OCI-LY7 (cell line): ENCODE measurements around the gene HEATR5A. TPM values are rescaled to one million over a fixed set of nuclear protein-coding genes. Genes with fewer than 3 reads are reported as not detected.

Experiments
- BruUV-seq: library from RNA; stranded (reverse); fragments of 400-500 nt; replicated peaks from 2 replicates; lab custom pipeline; 2021; lab: Mats Ljungman, UMichigan
- CTCF ChIA-PET: fragments of 300-600 bp; sonication (Branson Sonifier 250); formaldehyde crosslinking; loops from one replicate; lab custom pipeline; 2022; ENCODE audit warnings: antibody characterized with exemption; ENCODE audit not compliant: unreplicated experiment; lab: Charles Lee
- POLR2A ChIA-PET: fragments of 300-600 bp; sonication (Branson Sonifier 250); formaldehyde crosslinking; loops from one replicate; lab custom pipeline; 2022; ENCODE audit warnings: antibody characterized with exemption; lab: Charles Lee
- DNase-seq: peaks from one replicate; pipeline ENCODE4 v3.0.0-alpha.2; 2015; ENCODE audit warnings: low spot score
- H2AFZ ChIP-seq: fragments of 200-600 bp; sonication (generic), shearing (Covaris generic); 2 replicates; pipeline ENCODE4 v1.6.1; 2014; ENCODE audit warnings: mild to moderate bottlenecking, antibody characterized with exemption, low read length, moderate library complexity
- H3K27ac ChIP-seq: fragments of 200-600 bp; sonication (generic); 2 replicates; pipeline ENCODE4 v1.5.1; 2014; ENCODE audit warnings: mixed run types, low read depth, mild to moderate bottlenecking, moderate library complexity, low read length, inconsistent platforms; ENCODE audit not compliant: poor library complexity, severe bottlenecking
- H3K36me3 ChIP-seq: fragments of 200-600 bp; sonication (generic); 2 replicates; pipeline ENCODE4 v1.6.1; 2014; ENCODE audit warnings: mild to moderate bottlenecking, antibody characterized with exemption, low read length, moderate library complexity, mixed read lengths; ENCODE audit not compliant: insufficient read depth
- H3K4me1 ChIP-seq: fragments of 200-600 bp; sonication (generic); 2 replicates; pipeline ENCODE4 v1.5.1; 2014; ENCODE audit warnings: mild to moderate bottlenecking, low read length; ENCODE audit not compliant: insufficient read depth, poor library complexity, severe bottlenecking
- H3K4me2 ChIP-seq: fragments of 200-600 bp; sonication (generic); 2 replicates; pipeline ENCODE4 v1.6.1; 2014; ENCODE audit warnings: mild to moderate bottlenecking, low read length
- H3K4me3 ChIP-seq: fragments of 200-600 bp; sonication (generic); 2 replicates; pipeline ENCODE4 v1.5.1; 2014; ENCODE audit warnings: mild to moderate bottlenecking, low read depth, low read length; ENCODE audit not compliant: poor library complexity, severe bottlenecking
- H3K79me2 ChIP-seq: fragments of 200-600 bp; sonication (generic); 2 replicates; pipeline ENCODE4 v1.6.1; 2016; ENCODE audit warnings: low read depth, mild to moderate bottlenecking, low read length, moderate library complexity, mixed read lengths; ENCODE audit not compliant: insufficient read depth
- H3K9me2 ChIP-seq: fragments of 200-600 bp; sonication (generic); 2 replicates; pipeline ENCODE4 v1.6.1; 2016; ENCODE audit warnings: mild to moderate bottlenecking, low read length, mixed read lengths; ENCODE audit not compliant: insufficient read depth
- H3K9me3 ChIP-seq: fragments of 200-600 bp; sonication (generic); 2 replicates; pipeline ENCODE4 v1.6.1; 2014; ENCODE audit warnings: mild to moderate bottlenecking, mixed run types, low read length, mixed read lengths
- H4K20me1 ChIP-seq: fragments of 200-600 bp; sonication (generic); 2 replicates; pipeline ENCODE4 v1.6.1; 2014; ENCODE audit warnings: mild to moderate bottlenecking, antibody characterized with exemption, low read length, moderate library complexity, mixed read lengths; ENCODE audit not compliant: insufficient read depth
- CTCF ChIP-seq: fragments of 200-600 bp; sonication (generic); conservative IDR thresholded peaks from 2 replicates; pipeline ENCODE4 v1.5.1; 2014; ENCODE audit warnings: mild to moderate bottlenecking, antibody characterized with exemption, low read length, moderate library complexity, mixed read lengths
- EZH2phosphoT487 ChIP-seq: fragments of 200-600 bp; sonication (generic); IDR thresholded peaks from 2 replicates; pipeline ENCODE4 v1.6.1; 2018; ENCODE audit warnings: low read depth, borderline replicate concordance, mild to moderate bottlenecking, mixed run types, antibody characterized with exemption, low read length, moderate library complexity, mixed read lengths
- intact Hi-C: fragments of 100-400 bp; cut with micrococcal nuclease; formaldehyde crosslinking; loops from one replicate; pipeline ENCODE4 v1.10.0; 2022; ENCODE audit not compliant: unreplicated experiment
- total RNA-seq, 2 experiments: library from RNA; depleted of rRNA in 1 of 2; stranded (reverse); fragments of >200 nt in 1 of 2; shearing (Covaris generic) in 1 of 2; gene quantifications; 2 replicates each; pipeline ENCODE4 v1.2.3, GENCODE V29; 2014 to 2022

The HEATR5A gene
- total RNA-seq, 2 experiments from 2014 or later, result 12.0 to 16.2 TPM

GRCh38 chr14:31360919-31361662 lies 59.3 kb downstream of the HEATR5A start:
- no peak overlapping the region for H3K4me2 ChIP-seq
- ChIA-PET POLR2A (interaction anchor here (0.6 to 1.0 kb wide), 3 partner anchors 9 to 143 kb away, joined by 3 read pairs; no protein-coding TSS in a partner anchor), CTCF (no interaction called here)
- H3K79me2 ChIP-seq, result no peaks in the 10 kb centered on the region
- BruUV-seq, result no TSS peak
- no peak overlapping the region for H3K27ac ChIP-seq
- no peaks in the 10 kb centered on the region for H4K20me1 ChIP-seq
- no peak overlapping the region for H3K4me3 ChIP-seq
- H3K9me2 ChIP-seq, result no peaks in the 10 kb centered on the region
- H3K4me1 ChIP-seq, result peaks cover 14% of the 10 kb centered on the region
- H3K9me3 ChIP-seq, result no peaks in the 10 kb centered on the region
- H3K36me3 ChIP-seq, result no peaks in the 10 kb centered on the region; the same call in 1 of the 2 replicates
- H2AFZ ChIP-seq, result no peak overlapping the region
- no peak for TF ChIP-seq EZH2phosphoT487
- TF ChIP-seq CTCF, result no peak
- DNase-seq, result no peak
- intact Hi-C loops, result no loop called here

GRCh38 chr14:31357279-31357678 lies 63.1 kb downstream of the HEATR5A start:
- no peaks in the 10 kb centered on the region; the same call in 1 of the 2 replicates for H3K36me3 ChIP-seq
- no peak overlapping the region for H3K4me3 ChIP-seq
- DNase-seq, result no peak
- CTCF ChIA-PET, result no interaction called here
- TF ChIP-seq EZH2phosphoT487 (no peak), CTCF (no peak)
- no TSS peak for BruUV-seq
- no peak overlapping the region for H3K27ac ChIP-seq
- no peak overlapping the region for H3K4me2 ChIP-seq
- H3K79me2 ChIP-seq, result no peaks in the 10 kb centered on the region
- no peaks in the 10 kb centered on the region for H3K9me2 ChIP-seq
- no peak overlapping the region for H2AFZ ChIP-seq
- no peaks in the 10 kb centered on the region for H3K9me3 ChIP-seq
- peaks cover 22% of the 10 kb centered on the region for H3K4me1 ChIP-seq
- intact Hi-C loops, result loop anchor here (2.0 to 10.0 kb wide), 4 partner anchors 150 to 702 kb away; partner anchors contain the start of gene HECTD1
- POLR2A ChIA-PET, result interaction anchor here (0.7 kb wide), 4 partner anchors 10 to 830 kb away, joined by 3 to 4 read pairs (median 3); no protein-coding TSS in a partner anchor
- no peaks in the 10 kb centered on the region for H4K20me1 ChIP-seq

- no peak overlapping the region for H3K27ac ChIP-seq
- DNase-seq, result no peak
- no peak overlapping the region for H2AFZ ChIP-seq
- H3K4me3 ChIP-seq, result no peak overlapping the region
- ChIA-PET CTCF (no interaction called here), POLR2A (interaction anchor here (0.7 to 1.2 kb wide), 4 partner anchors 9 to 177 kb away, joined by 3 to 4 read pairs (median 3); no protein-coding TSS in a partner anchor)
- H4K20me1 ChIP-seq, result no peaks in the 10 kb centered on the region
- no peak overlapping the region for H3K4me2 ChIP-seq
- BruUV-seq, result no TSS peak
- TF ChIP-seq EZH2phosphoT487 (no peak), CTCF (no peak)
- intact Hi-C loops, result no loop called here
- no peaks in the 10 kb centered on the region for H3K79me2 ChIP-seq
- H3K9me2 ChIP-seq, result no peaks in the 10 kb centered on the region
- H3K36me3 ChIP-seq, result peaks cover 4% of the 10 kb centered on the region; the same call in 1 of the 2 replicates
- H3K9me3 ChIP-seq, result no peaks in the 10 kb centered on the region
- H3K4me1 ChIP-seq, result no peaks in the 10 kb centered on the region
These were observed 74.3 kb downstream of the HEATR5A start for GRCh38 chr14:31346097-31346496.
